Panc1 (cell line): ENCODE results near the gene MAP2. TPM values are rescaled to one million over a fixed set of nuclear protein-coding genes. Genes with fewer than 3 reads are reported as not detected.

Experiments
- ATAC-seq: fragments of 200-7000 bp; cut with Tn5 transposase; 2 replicates; pipeline ENCODE4 v1.9.1; 2020; ENCODE audit warnings: mild to moderate bottlenecking, moderate library complexity
- BruUV-seq: library from RNA; stranded (reverse); fragments of 400-500 nt; replicated peaks from 2 replicates; lab custom pipeline; 2021; lab: Mats Ljungman, UMichigan
- CTCF ChIA-PET: fragments of 300-600 bp; sonication (Branson Sonifier 250); formaldehyde crosslinking; loops from one replicate; lab custom pipeline; 2022; ENCODE audit warnings: antibody characterized with exemption; lab: Charles Lee
- POLR2A ChIA-PET: fragments of 300-600 bp; sonication (Branson Sonifier 250); formaldehyde crosslinking; loops from one replicate; lab custom pipeline; 2022; ENCODE audit warnings: antibody characterized with exemption; lab: Charles Lee
- DNase-seq: peaks from one replicate; pipeline ENCODE4 v3.0.0-alpha.2; 2010; ENCODE audit warnings: low read depth, low spot score
- H3K27ac ChIP-seq: 2 replicates; pipeline ENCODE4 v1.5.1; 2011; ENCODE audit warnings: mild to moderate bottlenecking, low read length, inconsistent platforms
- H3K27me3 ChIP-seq: fragments of 200-500 bp; sonication (Bioruptor generic); 2 replicates; pipeline ENCODE4 v1.6.0; 2014; ENCODE audit warnings: low read length, inconsistent platforms; ENCODE audit not compliant: control insufficient read depth, insufficient read depth
- H3K36me3 ChIP-seq: fragments of 200-500 bp; sonication (Bioruptor generic); 2 replicates; pipeline ENCODE4 v1.5.1; 2014; ENCODE audit warnings: inconsistent platforms, mild to moderate bottlenecking, low read length, moderate library complexity; ENCODE audit not compliant: control insufficient read depth, insufficient read depth
- H3K4me1 ChIP-seq: 2 replicates; pipeline ENCODE4 v1.5.1; 2011; ENCODE audit warnings: inconsistent platforms, mild to moderate bottlenecking, low read length, moderate library complexity; ENCODE audit not compliant: control insufficient read depth, insufficient read depth
- H3K4me3 ChIP-seq, 2 experiments: 2 replicates each; pipeline ENCODE4 v1.5.1; 2011 to 2012; ENCODE audit warnings: low read depth in 2 of 2, low read length in 2 of 2, mild to moderate bottlenecking in 2 of 2, inconsistent platforms in 1 of 2, moderate library complexity in 1 of 2
- H3K9me3 ChIP-seq: fragments of 200-500 bp; sonication (Bioruptor generic); 2 replicates; pipeline ENCODE4 v1.5.1; 2014; ENCODE audit warnings: low read depth, mild to moderate bottlenecking, inconsistent platforms, low read length, moderate library complexity; ENCODE audit not compliant: control insufficient read depth, insufficient read depth
- CTCF ChIP-seq: fragments of 450-650 bp; IDR thresholded peaks from 2 replicates; pipeline ENCODE4 v1.5.1; 2017; ENCODE audit warnings: mild to moderate bottlenecking
- POLR2AphosphoS5 ChIP-seq: IDR thresholded peaks from 2 replicates; pipeline ENCODE4 v1.6.1; 2012; ENCODE audit warnings: mild to moderate bottlenecking, low read depth, low read length, moderate library complexity
- REST ChIP-seq, 2 experiments: IDR thresholded peaks; 2 replicates each; pipeline ENCODE4 v1.6.1; 2011 to 2012; ENCODE audit warnings: low read depth in 2 of 2, control low read depth in 1 of 2, low read length in 1 of 2, mild to moderate bottlenecking in 1 of 2, moderate library complexity in 1 of 2; ENCODE audit not compliant: insufficient read depth in 1 of 2
- SIN3A ChIP-seq: IDR thresholded peaks from 2 replicates; pipeline ENCODE4 v1.6.1; 2012; ENCODE audit warnings: low read depth, mild to moderate bottlenecking, low read length, moderate library complexity, borderline replicate concordance; ENCODE audit not compliant: insufficient read depth
- TCF7L2 ChIP-seq: IDR thresholded peaks from 2 replicates; pipeline ENCODE4 v1.6.1; 2011; ENCODE audit warnings: mild to moderate bottlenecking, low read depth, low read length, inconsistent platforms
- in situ Hi-C: cut with HindIII; loops from 2 replicates; pipeline ENCODE4 v1.10.0; 2016; ENCODE audit warnings: low sequenced_read_pairs, low pct_unique_long_range_greater_than_20kb
- intact Hi-C: fragments of 100-400 bp; cut with micrococcal nuclease; formaldehyde crosslinking; loops from one replicate; pipeline ENCODE4 v1.10.0; 2022; ENCODE audit not compliant: unreplicated experiment
- total RNA-seq: library from RNA; stranded (reverse); gene quantifications from one replicate; pipeline ENCODE4 v1.2.1, GENCODE V29; 2021; ENCODE audit not compliant: unreplicated experiment

MAP2 gene
- total RNA-seq, 1 experiment from 2014 or later, result 44.9 TPM

GRCh38 chr2:209460151-209460761, 36.4 kb downstream of the MAP2 start:
- POLR2A ChIA-PET, result no interaction called here
- no TSS peak for BruUV-seq
- H3K27me3 ChIP-seq, result no peaks in the 10 kb centered on the region
- no peak overlapping the region for H3K4me3 ChIP-seq
- no peaks in the 10 kb centered on the region; the same call in 1 of the 2 replicates for H3K4me1 ChIP-seq
- ATAC-seq (no peak), DNase-seq (no peak)
- intact Hi-C loops, result no loop called here
- in situ Hi-C loops, result no loop called here
- H3K27ac ChIP-seq, result no peak overlapping the region
- CTCF ChIA-PET, result interaction anchor here (0.5 kb wide), 1 partner anchor 95 kb away, joined by 3 read pairs; no protein-coding TSS in a partner anchor
- TF ChIP-seq SIN3A (no peak), POLR2AphosphoS5 (no peak), REST (IDR thresholded peaks at IDR 0.05; ENCODE audit: insufficient read depth in 1 of 2, low read depth in 2 of 2, low read length in 1 of 2) (no peak), CTCF (no peak), TCF7L2 (no peak)
- H3K9me3 ChIP-seq, result no peaks in the 10 kb centered on the region
- H3K36me3 ChIP-seq, result no peaks in the 10 kb centered on the region

DNA sequence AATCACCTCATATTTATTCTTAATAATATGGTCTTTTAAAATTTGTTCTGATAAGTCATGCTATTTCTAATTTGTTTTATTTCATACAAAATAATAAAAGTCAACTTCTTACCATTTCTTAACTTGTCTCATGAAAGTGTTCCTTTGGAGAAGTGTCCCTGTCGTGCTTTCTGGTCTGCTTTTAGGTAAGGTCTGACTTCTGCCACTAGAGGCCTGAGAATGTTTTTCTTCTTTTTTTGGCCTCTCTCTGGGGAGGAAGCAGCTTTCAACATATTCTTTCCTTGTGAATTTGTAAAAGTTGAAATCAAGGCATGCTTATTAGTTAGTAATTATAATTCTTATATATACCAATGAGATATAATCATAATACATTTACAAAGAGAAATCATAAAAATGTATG, 39.4 kb downstream of the MAP2 start:
- in situ Hi-C loops (no loop called here), intact Hi-C loops (no loop called here)
- H3K27me3 ChIP-seq, result no peaks in the 10 kb centered on the region
- no peaks in the 10 kb centered on the region for H3K36me3 ChIP-seq
- DNase-seq (no peak), ATAC-seq (peak; percentile 73; the same call in 1 of the 2 replicates)
- POLR2A ChIA-PET, result no interaction called here
- H3K27ac ChIP-seq, result no peak overlapping the region
- no TSS peak for BruUV-seq
- CTCF ChIA-PET, result no interaction called here
- TF ChIP-seq REST (IDR thresholded peaks at IDR 0.05; ENCODE audit: insufficient read depth in 1 of 2, low read depth in 2 of 2, low read length in 1 of 2), result no peak
- TF ChIP-seq CTCF, result peak; percentile 34; the same call in 1 of the 2 replicates
- no peaks in the 10 kb centered on the region for H3K4me1 ChIP-seq
- H3K9me3 ChIP-seq, result no peaks in the 10 kb centered on the region
- H3K4me3 ChIP-seq, result no peak overlapping the region
